ENCODE measurements around the gene ZNF792.
"Not testable (repeated sequence)": the region's sequence is repeated elsewhere in the genome, so short reads cannot be mapped to it uniquely, and the experiment has no call there.

The ZNF792 gene

GRCh38 chr19:34998777-34999497 lies 34.9 kb upstream of the ZNF792 start:
- DNase-seq, result no peak

- DNase-seq, result not testable (repeated sequence)
Observed at GRCh38 chr19:34998224-34998623, 34.2 kb upstream of the ZNF792 start.

DNA sequence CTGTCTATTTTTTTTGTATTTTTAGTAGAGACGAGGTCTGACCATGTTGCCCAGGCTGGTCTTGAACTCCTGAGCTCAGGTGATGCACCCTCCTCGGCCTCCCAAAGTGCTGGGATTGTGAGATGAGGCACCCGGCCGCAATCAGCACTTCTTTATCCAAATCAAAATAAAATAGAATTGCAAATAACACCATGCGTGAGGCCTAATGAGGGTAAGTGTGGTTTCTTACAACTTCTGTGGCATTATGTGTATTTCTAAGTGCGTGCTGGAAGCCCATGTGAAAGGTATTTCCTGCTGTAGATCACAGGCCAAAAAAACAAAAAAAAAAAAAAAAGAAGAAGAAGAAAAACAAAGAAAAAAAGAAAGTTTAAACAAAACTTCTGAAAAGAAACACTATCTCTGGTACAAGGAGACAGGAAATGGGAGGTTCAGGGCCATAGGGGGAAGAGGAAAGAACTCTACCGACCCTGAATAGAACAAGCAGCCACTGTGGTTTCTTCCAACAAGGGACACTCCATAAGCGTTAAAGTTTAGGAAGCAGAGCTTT lies 33.1 kb upstream of the ZNF792 start:
- no peak for DNase-seq

DNA sequence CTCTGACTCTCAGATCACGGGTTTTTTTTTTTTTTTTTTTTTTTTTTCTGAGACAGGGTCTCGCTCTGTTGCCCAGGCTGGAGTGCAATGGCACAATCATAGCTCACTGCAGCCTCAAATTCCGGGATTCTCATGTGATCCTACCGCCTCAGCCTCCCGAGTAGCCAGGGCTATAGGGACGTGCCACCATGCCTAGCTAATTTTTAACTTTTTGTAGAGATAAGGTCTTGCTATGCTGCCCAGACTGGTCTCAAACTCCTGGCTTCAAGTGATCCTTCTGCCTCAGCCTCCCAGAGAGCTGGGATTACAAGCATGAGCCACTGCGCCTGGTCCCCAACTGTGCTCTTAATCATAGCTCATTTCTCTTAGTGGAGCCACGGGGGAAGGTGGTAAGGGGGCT lies 31.5 kb upstream of the ZNF792 start:
- DNase-seq, result no peak

GRCh38 chr19:34994643-34995541 lies 30.9 kb upstream of the ZNF792 start:
- DNase-seq, result peak in 1 of 2 donors; percentile 60

DNA sequence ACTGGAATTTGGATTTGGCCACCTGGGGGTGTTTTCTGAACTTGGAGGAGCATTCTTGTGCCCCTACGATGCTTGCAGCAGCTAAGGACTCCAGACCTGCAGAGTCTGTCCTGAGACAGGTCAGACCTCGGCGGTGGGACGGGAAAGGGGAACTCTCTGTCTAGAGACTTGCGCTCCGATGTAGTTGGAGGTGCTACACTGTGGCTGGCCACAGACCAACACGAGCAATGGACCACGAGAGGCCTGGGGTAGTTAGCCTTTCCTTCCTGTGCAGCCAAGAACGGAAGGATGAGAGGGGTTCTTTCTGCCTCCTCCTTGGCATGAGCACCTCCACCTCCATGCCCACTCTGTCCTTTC lies 30.2 kb upstream of the ZNF792 start:
- no peak for DNase-seq

DNA sequence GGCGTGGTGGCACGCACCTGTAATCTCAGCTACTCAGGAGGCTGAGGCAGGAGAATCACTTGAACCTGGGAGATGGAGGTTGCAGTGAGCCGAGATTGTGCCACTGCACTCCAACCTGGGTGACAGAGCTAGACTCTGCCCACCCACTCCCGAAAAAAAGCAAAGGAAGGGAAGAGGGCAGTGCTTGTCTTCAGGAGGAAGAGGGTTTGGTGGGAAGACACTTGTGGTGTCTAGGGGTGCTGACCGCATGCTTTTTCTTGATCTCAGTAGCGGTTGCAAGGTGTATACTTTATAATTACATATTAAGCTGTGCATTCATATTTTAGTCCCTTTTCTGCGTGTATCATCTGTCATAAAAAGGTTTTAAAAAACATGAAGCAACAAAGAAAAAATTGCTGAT lies 28.6 kb upstream of the ZNF792 start:
- DNase-seq, result not testable (repeated sequence)

GRCh38 chr19:34991542-34992333 lies 27.7 kb upstream of the ZNF792 start:
- no peak for DNase-seq

GRCh38 chr19:34990578-34991192 lies 26.7 kb upstream of the ZNF792 start:
- DNase-seq, result peak; percentile 85 to 97

DNA sequence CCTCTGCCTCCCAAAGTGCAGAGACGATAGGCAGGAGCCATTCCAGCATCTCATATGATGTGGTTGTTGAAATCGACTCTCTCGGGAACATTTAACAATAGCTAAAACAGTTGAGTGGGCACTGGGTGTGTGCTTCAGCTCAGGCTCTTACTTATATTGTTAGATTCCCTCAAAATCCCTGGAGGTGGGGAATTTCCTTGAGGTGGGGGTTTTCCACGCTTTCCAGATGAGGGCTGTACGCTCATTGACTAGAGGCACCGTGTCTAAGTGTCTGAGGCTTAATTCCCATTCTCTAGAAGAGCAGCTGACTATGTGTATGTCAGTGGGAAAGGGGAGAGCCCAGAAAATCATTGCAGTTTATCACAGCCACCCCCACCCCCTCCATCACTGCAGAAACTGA lies 25.3 kb upstream of the ZNF792 start:
- DNase-seq, result peak; percentile 95 to 98

DNA sequence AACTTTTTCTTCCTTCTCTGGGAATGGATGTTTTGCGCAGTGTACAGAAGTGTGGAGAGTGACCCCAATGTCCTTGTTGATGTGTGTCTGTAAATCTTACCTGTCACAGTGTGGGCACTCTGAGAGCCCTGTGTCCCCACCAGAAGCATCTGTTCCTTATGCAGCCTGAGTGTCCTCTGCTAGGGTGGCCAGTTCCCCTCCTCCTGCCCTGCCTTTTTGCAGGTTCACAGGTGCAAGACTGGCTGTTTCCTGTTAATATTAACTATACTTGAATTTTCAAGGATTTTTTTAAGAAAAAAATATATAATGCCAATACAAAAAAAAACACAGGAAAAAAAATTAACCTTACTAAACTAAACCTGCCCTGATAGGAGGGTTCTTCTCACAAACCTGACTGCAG lies 24.1 kb upstream of the ZNF792 start:
- no peak for DNase-seq

GRCh38 chr19:34985249-34986022 lies 21.4 kb upstream of the ZNF792 start:
- no peak for DNase-seq

DNA sequence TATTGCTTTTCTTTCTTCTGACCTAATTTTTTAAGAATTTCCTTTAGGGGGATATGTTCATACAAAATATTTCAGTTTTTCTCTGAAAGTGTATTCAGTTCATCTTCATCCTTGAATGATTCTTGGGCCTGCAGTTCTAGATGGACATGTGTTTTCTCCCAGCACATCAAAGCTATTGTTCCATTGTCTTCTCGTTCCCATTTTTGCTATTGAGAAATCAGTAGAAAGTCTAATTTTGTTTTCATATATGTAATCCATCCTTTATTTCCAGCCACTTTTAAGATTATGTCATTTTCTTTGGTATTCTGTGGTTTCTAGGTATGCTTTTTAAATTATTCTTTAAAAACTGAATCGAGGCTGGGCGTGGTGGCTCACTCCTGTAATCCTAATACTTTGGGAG lies 20.3 kb upstream of the ZNF792 start:
- DNase-seq, result no peak

DNA sequence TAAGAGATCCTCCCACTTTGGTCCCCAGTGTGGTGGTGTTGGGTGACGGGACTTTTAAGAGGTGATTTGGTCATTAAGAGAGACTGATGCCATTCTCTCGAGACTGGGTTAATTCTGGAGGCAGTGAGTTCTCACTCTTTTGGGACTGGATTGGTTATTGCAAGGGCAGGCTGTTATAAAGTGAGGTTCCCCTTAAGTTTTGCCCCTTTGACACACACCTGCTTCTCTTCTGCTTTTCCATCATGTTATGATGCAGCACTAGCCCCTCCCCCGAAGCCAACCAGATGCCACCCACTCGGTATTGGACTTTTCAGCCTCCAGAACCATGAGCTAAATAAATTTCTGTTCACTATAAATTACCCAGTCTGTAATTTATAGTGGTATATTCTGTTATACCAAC lies 19.8 kb upstream of the ZNF792 start:
- no peak for DNase-seq

- DNase-seq, result no peak
Observed at GRCh38 chr19:34982275-34982674, 18.2 kb upstream of the ZNF792 start.

DNA sequence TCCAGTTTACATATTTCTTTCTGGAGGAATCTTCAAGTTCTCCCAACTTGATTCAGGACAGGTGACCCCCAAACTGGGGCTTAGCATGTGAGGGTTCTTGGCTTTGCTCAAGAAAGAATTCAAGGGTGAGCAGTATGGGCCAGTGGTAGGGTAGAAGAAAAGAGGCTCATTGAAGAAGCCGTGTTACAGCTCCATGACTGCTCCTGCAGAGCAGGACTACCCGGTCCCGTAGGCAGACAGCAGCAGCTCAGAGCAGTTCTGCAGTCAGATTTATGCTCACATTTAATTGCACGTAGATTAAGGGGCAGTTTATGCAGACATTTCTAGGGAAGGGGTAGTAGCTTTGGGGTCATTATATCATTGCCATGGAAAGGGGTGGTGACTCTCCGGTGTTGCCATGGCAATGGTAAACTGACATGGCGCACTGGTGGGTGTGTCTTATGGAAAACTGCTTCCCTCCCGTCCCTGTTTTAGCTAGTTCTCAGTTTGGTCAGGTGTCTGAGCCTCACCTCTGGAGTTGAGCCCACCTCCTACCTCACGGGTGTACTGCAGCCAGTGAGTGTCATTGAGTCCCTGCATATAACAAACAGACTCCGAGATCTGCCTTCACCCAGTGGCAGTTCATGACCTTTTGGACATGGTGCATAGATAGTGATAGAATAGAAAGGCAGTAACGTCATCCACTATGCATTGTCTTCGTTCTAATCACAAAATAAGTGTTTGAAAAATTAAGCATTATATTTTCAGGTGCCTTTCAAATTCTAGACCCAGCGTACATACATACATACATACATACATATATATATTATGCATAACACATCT lies 16.0 kb upstream of the ZNF792 start:
- DNase-seq, result no peak

- no peak for DNase-seq
Observed at GRCh38 chr19:34976611-34977010, 12.6 kb upstream of the ZNF792 start.

GRCh38 chr19:34975056-34975455 lies 11.0 kb upstream of the ZNF792 start:
- DNase-seq, result no peak

DNA sequence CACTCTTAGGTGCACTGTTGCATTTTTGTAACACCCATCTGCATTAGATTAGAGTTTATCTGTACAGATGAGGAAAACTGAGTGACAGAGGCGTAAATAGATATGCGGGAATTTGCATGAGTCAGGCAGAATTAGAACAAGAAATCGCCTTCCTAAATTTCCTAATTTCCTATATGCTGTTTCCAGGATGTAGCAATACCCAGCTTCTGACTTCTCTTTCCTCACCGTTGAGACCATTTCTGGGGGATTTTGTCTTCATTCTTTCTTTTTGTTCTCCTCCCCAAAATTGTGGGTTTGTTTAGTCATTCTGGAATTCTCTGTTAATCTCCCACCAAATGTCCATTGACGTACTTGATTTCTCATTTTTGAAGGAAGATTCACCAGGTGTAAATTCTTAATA lies 10.6 kb upstream of the ZNF792 start:
- peak; percentile 95 to 97 for DNase-seq

- no peak for DNase-seq
Observed at GRCh38 chr19:34972163-34972705, 8.2 kb upstream of the ZNF792 start.
